Testis (tissue), 2 donors: Measurements from ENCODE around the gene TLK1.

Experiments used
- CTCF ChIP-seq, 3 experiments: fragments of 450-650 bp in 2 of 3; fragments of 200-600 bp in 1 of 3; sonication (generic) in 1 of 3; IDR thresholded peaks; one replicate each; pipeline ENCODE4 v1.5.1; 2016 to 2019; ENCODE audit warnings: antibody characterized with exemption in 3 of 3, mild to moderate bottlenecking in 2 of 3, moderate library complexity in 1 of 3
- POLR2A ChIP-seq: fragments of 450-650 bp; IDR thresholded peaks from one replicate; pipeline ENCODE4 v1.6.1; 2017; ENCODE audit warnings: antibody characterized with exemption, mild to moderate bottlenecking, moderate library complexity

GRCh38 chr2:171165967-171166327, 5.3 kb upstream of the TLK1 start:
- TF ChIP-seq CTCF (IDR thresholded peaks at IDR 0.05) (no peak), POLR2A (no peak)
